ENCODE measurements around the gene ARAP3.

Gene ARAP3

DNA sequence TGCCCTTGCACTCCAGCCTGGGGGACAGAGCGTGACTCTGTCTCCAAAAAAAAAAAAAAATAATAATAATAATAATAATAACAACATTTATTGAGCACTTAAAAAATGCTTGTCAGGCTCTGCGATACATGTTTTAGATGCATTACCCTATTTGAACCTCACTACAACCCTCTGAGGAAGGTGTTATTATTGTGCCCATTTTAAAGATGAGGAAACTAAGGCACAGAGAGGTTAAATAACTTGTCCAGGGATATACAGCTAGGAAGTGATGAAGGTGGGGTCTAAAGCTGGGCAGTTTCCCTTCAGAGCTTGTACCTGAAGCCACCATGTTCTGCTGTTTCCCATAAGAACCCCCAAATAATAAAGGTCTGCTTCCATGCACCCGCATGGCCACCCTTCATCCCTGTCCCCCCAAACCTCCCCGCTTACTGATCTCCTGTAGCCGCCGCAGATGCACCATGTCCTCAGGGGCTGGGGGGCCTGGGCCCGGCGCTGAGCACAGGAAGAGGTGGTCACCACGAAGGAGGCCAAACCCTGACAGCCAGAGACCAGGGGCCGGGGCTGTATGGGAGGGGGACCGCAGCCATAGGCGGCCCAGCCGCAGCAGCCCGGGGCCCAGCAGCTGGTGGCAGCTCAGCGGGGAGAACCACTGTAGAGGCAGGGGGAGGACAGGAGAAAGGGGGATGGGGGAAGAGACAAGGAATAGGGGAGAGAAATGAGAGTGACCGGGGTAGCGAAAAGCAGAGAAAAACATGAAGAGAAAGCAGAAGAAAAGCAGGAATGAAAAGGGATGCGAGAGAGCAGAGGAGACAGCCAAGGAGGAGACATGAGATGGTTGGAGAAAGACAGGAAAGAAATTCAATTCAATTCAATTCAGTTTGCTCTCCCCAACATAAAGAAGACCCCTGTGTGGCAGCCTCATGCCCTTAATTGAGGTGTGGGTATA, 15.8 kb downstream of the ARAP3 start:
- DNase-seq: no peak

DNA sequence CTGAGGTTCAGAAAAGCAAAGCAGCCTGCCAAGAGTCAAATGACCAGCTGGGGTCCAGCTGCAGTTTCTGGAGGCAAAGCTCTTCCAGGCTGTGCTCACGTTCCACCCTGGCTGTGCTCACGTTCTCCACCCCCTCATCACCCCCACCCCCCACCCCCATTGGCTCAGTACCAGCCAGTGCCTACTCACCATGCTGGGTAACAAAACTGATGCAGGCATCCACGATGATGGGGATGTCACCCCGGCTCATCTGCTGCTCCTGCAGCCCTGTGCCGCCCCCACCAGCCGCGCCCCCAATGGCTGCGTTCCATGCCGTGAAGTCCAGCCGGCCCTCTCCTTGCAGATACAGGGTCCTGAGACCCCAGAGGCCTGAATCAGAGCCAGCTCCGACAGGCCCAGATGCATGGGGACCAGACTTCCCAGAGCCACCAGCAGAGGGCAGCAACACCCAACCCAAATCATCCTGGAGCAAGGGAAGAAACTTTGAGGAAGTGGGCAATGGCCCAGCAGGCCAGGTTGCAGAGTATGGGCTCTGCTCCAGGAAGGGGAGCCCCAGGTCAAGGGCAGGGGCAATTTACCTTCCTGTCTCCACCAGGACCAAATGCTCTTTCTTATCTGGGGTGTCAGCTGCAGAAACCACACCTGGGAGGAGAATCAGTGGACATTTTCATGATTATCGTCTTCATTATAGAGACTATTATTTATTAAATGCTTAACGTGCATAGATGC, 17.1 kb downstream of the ARAP3 start:
- peak; percentile 6 for DNase-seq

DNA sequence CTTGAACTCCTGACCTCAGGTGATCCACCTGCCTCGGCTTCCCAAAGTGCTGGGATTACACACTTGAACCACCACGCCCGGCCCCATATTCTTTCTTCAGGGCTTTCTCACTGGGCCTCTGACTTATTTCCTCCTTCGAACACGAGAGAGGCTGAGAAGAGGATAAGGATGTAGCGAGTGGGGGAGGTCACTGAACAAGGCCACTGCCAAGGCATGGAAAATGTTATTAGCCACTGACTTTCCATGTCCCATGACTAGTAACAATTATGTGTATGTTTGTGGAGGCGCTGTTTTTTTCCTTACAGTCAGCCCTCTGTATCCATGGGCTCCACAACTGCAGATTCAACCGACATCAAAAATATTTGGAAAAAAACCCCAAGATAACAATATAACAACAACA, 18.5 kb downstream of the ARAP3 start:
- no peak for DNase-seq

DNA sequence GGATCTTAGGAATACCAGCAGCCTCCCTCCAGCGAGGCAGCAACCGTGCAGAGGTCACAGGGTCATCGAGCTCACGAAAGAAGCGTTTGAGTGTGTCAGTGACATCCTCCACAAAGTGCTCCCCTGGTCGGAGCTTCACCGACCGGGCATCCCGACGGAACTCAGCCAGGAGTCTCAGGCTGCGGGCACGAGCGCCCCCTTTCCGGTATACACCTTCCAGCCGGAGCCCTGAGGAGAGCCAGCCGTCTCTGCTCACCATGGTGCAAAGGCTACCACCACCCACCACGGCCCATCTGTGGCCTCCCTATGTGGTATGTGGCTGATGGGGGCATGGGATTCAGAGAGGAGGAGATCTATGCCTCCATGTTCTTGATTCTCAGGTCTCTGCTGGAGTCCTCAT, 20.0 kb downstream of the ARAP3 start:
- no peak for DNase-seq

DNA sequence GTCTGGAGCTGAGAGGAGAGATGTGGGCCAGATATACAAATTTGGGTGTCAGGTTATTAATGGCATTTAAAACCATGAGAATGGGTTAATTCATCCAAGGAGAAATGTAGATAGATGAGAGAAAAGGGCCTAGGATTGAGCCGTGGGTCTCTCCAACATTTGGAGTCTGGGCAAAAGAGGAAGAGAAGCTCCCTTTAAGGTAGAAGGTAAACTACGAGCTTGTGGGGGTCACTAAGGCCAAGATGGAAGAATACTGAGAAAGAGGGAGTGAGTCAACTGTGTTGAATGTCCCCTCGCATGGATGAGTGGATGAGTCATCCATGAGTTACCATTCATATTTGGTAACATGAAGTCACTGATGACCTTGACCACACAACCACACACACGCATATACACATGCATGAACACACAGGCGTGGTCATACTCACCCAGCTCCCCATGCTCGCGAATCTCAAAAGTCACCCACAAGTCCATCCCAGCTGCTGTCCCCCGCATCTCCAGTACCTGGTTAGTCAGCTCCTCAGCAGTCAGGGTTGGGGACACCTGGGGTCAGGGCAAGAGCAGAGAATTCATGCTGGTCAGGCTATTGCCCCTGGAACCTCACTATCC, 24.0 kb downstream of the ARAP3 start:
- no peak for DNase-seq

DNA sequence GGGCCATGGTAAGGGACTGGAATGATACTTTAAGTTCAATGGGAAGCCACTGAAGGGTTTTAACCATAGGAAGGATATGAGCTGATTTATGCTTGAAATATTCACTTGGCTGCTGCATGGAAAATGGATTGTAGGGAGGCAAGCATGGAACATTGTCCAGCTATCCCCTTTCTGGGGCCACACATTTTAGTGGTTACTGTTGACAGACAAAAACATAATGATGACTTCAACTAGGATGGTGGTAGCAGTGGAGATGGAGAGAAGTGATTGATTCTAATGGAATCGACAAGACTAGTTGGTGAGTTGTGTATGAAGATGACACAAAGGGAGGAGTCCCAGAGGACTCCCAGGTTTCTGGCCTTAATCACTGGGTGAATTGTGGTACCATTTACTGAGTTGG, 24.6 kb downstream of the ARAP3 start:
- no peak for DNase-seq

DNA sequence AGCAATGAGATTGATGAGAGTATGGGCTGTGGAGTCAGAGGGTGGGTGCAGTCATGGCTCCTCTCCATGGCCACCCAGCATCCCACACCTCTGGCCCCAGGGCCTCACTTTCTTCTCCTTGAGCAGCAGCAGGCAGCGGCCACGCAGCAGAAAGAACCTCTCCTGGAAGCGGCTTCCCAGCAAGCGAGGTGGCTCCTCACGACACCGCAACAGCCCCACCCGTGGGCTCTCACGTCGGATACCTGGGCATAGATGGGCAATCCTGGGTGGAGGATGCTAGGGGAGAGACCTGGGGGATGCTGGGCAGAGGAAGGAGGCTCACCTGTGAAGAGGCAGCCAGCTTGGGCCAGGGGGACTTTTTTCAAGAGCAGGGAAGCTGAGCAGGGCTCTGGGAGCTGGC, 25.6 kb downstream of the ARAP3 start:
- no peak for DNase-seq

DNA sequence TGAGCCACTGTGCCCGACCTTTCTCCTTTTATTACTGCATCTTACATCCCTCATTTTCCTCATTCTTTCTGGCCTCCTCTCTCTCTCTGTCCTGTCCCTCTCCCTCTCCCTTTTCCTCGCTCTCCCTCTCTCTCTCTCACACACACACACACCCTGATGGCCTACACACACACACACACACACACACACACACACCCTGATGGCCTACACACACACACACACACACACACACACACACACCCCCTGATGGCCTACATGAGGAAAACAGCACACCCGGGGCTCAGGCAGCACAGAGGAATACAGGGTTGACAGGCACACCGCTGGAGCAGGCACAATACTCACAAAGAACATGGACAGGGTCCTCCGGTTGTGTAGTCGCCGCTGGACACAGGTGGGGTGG, 27.0 kb downstream of the ARAP3 start:
- no peak for DNase-seq

DNA sequence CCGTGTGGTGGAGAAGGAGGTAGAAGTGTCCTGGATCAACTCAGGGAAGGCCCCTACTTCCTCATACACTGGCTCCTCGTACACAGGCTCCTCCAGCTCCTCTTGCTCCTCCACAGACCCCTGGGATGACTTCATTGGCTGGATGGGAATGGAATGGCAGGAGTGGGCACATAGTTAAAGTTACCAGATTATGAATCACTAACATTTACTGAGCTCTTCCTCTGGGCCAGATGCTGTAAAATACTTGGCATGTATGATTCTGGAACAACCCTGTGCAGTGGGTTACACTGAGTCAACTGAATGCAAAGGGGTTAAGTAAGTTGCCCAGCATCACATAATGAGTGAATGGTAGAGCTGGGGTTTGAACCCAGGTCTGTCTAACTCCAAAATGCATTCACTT, 27.7 kb downstream of the ARAP3 start:
- DNase-seq: no peak

DNA sequence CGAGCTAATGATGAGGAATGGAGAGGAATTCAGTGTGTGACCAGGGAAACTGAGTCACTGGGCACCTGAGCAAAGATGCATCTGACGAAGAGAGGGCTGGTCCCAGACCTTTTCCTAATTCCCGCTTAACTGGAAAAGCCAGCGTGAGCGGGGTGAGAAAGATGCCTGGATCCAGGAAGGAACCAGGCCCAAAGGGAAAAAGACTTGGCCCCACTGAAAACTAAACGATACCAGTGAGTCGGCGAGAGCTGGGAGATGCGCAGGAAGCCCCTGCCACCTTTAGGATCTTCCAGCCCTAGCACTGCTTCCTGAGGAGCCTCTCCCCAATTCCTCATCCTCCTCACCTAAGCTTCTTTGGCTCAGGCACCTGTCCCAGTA, 30.3 kb downstream of the ARAP3 start:
- DNase-seq: no peak

DNA sequence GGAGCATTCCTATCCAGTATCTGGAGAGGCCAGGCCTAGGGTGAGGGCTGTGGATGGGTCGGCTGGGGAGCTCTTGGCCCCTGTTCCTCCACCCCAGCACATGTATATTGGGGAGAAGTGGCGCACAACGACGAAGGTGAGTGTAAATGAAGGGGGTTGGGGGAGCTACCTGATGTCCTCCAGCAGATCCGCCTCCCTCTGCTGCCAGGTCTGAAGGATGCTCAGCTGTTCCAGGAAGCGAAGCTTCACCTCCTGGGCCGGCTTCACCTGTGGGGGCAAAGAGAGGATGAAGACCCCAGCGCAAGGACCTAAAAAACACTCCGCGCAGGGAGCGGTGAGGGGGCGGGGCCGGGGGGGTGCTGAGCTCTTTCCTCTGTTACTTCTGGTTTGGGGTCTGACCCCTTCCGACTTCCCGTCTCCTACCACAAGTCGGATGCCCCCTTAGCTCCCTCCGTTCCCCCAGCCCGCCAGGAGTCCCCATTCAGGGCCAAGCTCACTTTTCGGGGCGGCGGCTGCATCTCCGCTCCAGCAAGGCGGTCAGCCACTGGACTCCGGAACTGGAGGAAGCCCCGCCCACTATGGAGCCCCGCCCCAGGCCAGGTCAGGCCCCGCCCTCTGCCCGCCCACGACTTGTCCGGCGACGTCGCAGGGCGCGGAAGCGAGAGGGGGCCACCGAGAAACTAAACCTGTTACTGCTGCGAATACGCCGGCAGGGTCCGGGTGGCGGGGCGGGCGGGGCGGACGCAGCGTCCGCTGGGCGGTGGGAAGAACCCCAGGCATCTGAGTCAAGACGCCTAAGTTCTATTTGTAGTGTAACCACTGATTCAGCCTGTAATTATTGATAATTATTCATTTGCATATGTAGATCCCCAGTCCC, 30.9 kb downstream of the ARAP3 start, which contains the start of gene FCHSD1:
Gene FCHSD1 (minus strand): TSS at position 568 of the 877 bp plus-strand sequence. CDS start 50 bp downstream, at position 518.
- no peak for DNase-seq

DNA sequence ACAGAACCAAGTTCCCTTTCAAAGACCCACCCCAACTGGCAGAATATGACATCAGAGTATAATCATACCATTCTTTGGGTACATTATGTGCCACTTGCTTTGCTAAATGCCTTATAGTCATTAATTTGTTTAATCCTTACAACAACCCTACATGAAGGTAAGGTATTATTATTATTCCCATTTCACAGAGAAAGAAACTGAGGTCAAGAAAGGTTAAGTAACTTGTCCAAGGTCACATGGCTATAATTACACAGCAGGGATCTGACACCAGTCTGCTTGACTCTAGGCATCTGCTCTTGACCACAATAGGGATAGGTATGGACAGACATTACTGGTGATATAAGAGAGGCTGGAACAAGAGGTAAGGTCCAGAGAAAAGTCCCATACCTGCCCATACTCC, 32.1 kb downstream of the ARAP3 start:
- DNase-seq: no peak

DNA sequence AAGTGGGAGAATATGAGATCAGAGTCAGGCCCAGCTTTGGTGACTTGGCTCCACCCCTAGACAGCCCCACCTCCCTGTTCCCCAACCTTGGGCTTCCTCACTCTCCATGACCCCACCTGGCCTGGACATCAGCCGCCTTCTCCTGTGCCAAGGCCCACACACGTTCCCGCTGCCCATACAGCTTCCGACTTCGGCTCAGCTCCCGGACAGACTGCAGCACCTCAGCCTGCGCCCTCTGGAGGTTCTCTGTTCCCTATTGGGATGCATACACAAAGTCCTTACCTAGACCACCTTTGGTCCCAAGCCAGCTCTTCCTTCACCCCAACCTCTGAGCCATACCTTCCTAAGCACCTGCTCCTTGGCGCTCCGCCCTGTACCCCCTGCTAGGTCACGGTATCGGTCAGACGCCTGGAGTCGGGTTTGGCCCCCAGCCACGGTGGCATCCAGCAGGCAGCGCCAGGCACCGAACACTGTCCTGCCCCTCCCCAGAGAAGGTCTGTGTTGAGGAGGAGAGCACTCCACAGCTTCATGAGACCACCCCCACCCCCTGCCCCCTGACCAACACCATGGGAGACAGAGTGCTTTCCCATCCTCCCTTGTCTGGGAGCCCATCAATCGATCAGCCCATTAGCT, 32.9 kb downstream of the ARAP3 start:
- DNase-seq: no peak

DNA sequence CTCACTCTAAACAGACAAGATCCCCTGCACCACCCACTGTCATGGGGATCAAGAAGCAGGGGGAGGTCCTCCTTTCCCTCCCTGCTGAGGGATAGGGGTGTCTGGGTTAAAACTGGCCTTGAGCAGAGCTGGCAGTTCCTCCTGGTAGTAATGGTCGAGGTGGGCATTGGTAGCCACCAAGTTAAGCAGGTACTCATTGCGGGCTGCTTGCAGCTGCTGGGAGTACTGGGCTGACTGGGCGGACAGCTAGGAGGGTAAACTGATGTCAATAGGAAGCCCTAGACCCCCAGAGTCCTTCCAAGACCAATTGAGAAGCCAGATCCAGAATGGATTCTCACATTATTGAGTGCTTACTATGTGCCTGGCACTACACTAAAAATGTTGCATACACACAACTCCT, 34.2 kb downstream of the ARAP3 start:
- DNase-seq: no peak

DNA sequence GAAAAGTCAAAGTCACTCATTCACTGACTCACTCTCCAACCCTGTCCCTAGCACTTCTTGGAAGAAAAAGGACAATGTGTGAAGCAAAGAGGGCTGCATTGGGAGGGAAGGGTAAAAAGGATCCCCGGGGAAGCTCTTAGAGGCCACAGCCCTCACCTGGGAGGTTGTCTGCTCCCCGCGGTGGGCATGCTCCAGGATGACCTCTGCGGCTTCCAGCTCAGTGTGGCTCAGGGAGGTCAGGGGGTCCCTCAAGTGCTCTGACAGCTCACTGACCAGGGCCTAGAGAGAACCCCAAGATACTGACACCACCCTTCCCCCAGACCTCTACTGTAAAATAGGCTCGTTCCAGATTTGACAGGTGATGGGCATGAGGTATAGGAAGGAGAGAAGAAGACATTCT, 34.8 kb downstream of the ARAP3 start:
- no peak for DNase-seq

DNA sequence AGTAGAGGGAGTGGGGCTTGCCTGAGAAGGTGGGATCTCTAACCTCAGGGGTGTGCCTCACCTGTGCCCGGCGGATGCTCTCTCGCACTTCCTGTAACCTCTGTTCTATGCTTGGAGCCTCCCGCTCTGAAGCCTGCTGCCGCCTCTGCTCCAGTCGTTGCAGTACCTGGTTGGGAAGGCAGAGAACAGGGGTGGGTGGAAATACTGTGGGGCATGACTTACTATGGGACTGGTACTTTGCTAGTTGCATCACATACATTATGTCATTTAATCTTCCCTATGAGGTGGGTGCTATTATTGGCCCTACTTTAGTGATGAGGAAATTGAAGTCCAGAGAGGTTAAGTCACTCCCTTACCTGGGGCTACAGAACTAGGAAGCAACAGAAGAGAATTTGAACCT, 36.0 kb downstream of the ARAP3 start:
- DNase-seq: no peak

DNA sequence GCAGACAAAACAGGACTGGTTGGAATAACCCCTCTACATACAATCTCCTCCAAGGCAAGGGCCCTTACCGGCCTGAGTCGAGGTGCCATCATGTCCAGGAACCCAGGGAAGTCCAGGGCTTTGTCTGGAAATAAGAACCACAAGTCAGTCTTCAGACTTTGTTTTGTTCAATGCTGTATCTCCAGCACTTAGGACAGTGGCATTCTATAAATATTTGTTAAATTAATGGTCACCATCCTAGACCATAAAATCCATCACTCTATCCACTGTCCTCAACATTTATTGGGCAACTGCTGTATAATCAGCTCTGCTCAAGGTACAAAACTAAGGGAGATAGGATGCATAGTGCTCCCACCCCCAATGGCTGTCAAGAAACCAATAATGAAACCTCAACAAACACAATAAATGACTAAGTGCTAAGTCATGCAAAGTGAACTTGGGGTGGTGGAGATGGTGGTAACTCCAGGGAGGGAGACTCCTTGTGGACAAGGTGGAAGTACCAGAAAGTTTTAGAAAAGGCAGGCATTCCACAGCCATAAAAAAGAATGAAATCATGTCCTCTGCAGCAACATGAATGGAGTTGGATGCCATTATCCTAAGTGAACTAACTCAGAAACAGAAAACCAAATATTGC, 40.3 kb downstream of the ARAP3 start:
- no peak for DNase-seq

DNA sequence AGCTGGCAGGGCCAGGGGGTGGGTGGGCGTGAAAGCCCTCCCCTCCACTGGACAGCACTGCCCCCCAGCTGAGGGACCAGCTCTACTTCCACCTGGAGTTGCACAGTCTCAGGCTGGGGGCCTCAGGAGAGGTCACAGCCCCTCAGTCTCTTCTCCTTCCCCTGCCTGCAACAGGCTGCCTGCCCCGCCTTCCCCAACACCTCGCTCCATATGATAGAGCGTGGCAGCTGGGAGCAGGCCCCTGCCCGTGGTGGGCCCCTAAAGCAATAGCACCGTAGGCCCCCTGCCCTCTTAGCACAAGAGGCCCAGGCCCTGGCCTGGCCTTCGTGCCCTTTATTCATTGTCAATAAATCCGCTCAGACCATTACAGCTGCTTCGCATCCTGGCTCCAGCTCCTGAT, 41.3 kb downstream of the ARAP3 start:
- DNase-seq: no peak

DNA sequence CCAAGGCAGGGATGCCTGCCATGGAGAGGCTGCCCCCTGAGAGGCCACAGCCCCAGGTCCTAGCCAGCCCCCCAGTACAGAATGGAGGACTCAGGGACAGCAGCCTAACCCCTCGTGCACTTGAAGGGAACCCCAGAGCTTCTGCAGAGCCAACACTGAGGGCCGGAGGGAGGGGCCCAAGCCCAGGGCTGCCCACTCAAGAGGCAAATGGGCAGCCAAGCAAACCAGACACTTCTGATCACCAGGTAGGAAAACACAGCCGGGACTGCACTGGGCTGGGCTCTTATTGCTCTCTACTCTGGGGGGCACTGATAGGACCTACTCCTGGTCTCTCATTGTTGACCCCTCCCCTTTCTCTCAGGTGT, 42.0 kb downstream of the ARAP3 start:
- DNase-seq: no peak

DNA sequence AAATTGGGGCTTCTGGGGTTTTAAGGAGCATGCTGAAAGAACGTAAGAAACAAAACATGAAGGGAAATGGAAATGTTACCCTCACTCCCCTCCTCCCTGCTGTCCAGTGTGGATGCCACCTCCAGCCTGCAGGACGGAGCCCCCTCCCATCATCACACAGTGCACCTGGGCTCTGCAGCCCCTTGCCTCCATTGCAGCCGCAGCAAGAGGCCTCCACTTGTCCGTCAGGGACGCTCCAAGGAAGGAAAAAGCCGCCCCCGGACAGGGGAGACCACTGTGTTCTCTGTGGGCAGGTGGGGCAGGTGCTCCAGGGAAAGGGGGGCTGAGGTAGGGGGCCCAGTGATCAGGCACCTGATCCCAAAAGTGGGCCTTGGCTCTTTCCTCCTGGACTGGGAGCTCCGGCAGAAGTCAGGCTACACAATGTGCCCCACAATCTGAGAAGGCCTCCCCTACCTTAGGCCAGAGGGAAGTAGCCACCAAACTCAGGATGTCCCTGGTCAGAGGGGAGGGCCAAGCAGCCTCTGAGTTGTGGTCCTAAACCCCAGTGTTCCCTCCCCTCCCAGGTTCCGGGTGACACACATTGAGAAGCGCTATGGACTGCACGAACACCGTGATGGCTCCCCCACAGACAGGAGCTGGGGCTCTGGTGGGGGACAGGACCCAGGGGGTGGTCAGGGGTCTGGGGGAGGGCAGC, 42.5 kb downstream of the ARAP3 start:
- no peak for DNase-seq

DNA sequence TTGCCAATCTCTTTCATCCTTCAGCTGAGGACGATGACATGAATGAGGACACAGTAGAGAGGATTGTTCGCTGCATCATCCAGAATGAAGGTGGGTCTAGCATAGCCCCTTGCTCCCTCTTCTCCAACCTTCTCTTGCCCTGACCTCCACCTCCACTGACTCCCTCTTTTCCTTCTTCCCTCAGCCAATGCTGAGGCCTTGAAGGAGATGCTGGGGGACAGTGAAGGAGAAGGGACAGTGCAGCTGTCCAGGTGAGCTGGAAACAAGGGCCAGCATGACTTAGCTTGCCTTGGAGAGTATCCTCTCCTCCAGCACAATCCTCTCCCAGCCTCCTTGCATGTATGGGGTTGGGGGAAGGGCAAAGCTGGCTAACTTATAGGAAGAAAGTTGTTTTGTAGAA, 43.3 kb downstream of the ARAP3 start:
- no peak for DNase-seq

Data from NCI-H1092 (cell line).